Activated CD8-positive, alpha-beta memory T cell treated with anti-CD3 and anti-CD28 coated beads for 36 hours (primary cell): ENCODE results near the gene IFITM10. TPM values are rescaled to one million over a fixed set of nuclear protein-coding genes. Genes with fewer than 3 reads are reported as not detected.

Experiments used
- CTCF ChIA-PET: fragments of 350-600 bp; sonication (Branson Sonifier 250); formaldehyde crosslinking; loops from one replicate; lab custom pipeline; 2021; ENCODE audit warnings: antibody characterized with exemption; lab: Charles Lee
- POLR2A ChIA-PET: fragments of 350-600 bp; sonication (Branson Sonifier 250); formaldehyde crosslinking; loops from one replicate; lab custom pipeline; 2021; ENCODE audit warnings: antibody characterized with exemption; lab: Charles Lee
- total RNA-seq, 2 experiments: library from RNA; stranded (reverse); gene quantifications; one replicate each; pipeline ENCODE4 v1.2.3, GENCODE V29; 2021

IFITM10 gene
- 1 to 10 TPM in 1 of 2 experiments, under 1 TPM in 1; 0.61 to 1.2 TPM for total RNA-seq

DNA sequence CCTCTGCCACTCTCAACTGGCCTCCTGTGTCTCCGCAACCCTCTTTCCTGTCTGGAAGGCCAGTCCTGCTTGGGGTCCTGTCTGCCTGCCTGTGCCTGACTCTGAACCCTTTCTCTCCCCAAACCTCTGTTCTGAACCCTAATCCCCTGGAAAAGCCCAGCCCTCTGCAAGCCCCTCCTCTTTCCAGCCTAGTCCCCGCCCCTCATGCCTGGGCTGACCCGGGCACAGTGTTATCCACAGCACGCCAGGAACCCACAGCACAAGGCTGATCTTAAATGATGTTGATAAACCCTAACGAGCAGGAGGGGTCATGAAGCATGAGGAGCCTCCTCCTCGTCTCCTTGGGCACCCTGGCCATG lies at the start of gene IFITM10:
Gene IFITM10 (minus strand): TSS at position 115 of the 359 bp plus-strand sequence. CDS start 153 bp downstream, outside the sequence.
- POLR2A ChIA-PET, result interaction anchor here (0.6 kb wide), 1 partner anchor 20 kb away, joined by 3 read pairs; no protein-coding TSS in a partner anchor
- CTCF ChIA-PET, result no interaction called here

GRCh38 chr11:1797391-1798125 lies 47.2 kb upstream of the IFITM10 start:
- ChIA-PET POLR2A (no interaction called here), CTCF (interaction anchor here (1.1 kb wide), 1 partner anchor 104 kb away, joined by 3 read pairs; no protein-coding TSS in a partner anchor)

- ChIA-PET POLR2A (no interaction called here), CTCF (no interaction called here)
Observed at GRCh38 chr11:1796413-1797011, 46.1 kb upstream of the IFITM10 start.

DNA sequence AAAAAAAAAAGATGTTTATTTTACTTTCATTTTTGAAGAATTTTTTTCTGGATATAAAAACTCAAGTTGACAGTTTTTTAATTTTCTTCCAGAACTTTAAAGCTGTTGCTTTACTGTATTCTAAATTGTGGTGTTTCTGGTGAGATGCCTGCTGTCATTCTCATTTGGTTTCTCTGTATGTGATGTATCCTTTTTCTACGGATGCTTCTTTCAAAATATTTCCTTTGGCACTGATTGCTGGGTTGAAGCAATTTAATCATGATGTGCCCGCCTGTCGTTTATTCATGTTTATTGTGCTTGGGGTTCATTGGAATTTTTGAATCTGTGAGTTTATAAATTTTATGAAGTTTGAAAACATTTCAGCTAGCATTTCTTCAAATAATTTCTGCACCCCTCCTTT lies 42.7 kb upstream of the IFITM10 start:
- CTCF ChIA-PET, result interaction anchor here (0.7 to 0.9 kb wide), 5 partner anchors 40 to 172 kb away, joined by 3 to 5 read pairs (median 4); no protein-coding TSS in a partner anchor
- POLR2A ChIA-PET, result interaction anchor here (0.7 kb wide), 1 partner anchor 60 kb away, joined by 10 read pairs; no protein-coding TSS in a partner anchor

- ChIA-PET POLR2A (interaction anchor here (0.7 kb wide), 1 partner anchor 60 kb away, joined by 10 read pairs; no protein-coding TSS in a partner anchor), CTCF (interaction anchor here (0.7 kb wide), 1 partner anchor 146 kb away, joined by 5 read pairs; no protein-coding TSS in a partner anchor)
Observed at GRCh38 chr11:1792461-1792860, 42.1 kb upstream of the IFITM10 start.

DNA sequence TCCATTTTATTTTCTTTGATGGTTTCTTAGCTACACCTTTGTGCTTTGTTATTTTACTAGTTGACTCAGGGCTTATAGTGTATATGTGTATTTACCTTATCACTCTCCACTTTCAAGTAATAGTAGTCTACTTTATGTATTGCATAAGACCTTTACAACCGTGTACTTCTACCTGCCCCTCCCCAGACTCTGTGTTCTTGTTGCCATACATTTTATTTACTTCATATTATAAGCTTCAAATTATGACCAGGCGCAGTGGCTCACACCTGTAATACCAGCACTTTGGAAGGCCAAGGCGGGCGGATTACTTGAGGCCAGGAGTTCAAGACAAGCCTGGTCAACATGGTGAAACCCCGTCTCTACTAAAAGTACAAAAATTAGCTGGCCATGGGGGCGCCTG lies 41.5 kb upstream of the IFITM10 start:
- ChIA-PET CTCF (no interaction called here), POLR2A (no interaction called here)

- CTCF ChIA-PET, result no interaction called here
- POLR2A ChIA-PET, result no interaction called here
Observed at GRCh38 chr11:1786466-1786865, 36.1 kb upstream of the IFITM10 start.

DNA sequence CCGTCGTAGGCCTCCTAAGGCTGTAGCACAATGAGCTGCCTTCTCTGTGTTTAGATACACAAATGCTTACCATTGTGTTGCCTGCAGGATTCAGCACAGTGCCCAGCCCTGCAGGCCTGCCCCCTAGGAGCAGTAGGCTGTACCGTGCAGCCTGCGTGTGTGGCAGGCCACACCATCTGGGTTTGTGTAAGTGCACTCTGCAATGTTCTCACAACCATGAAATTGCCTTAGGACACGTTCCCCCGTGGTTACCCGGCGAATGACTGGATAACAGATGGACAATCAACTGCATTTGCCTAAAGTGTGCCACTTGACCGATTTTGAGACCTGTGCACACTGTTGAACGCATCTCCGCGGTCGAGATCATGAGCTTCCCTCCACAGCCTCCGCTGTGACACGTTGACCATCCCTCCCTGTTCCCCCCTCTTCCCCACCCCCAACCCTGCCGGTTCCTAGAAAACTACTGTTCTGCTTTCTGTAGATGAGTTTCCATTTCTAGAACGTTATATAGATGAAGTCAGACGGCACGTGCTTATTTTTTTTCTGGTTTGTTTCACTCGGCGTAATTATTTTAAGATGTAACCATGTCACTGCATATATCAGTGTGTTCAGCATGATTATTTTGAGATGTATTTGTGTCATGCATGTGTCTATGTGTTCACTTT lies 35.5 kb upstream of the IFITM10 start:
- CTCF ChIA-PET, result interaction anchor here (0.7 kb wide), 1 partner anchor 241 kb away, joined by 3 read pairs; no protein-coding TSS in a partner anchor
- POLR2A ChIA-PET, result no interaction called here

GRCh38 chr11:1784761-1785650 lies 34.6 kb upstream of the IFITM10 start:
- CTCF ChIA-PET, result interaction anchor here (0.6 to 2.7 kb wide), 3 partner anchors 92 to 593 kb away, joined by 3 to 11 read pairs (median 3); no protein-coding TSS in a partner anchor
- POLR2A ChIA-PET, result no interaction called here

DNA sequence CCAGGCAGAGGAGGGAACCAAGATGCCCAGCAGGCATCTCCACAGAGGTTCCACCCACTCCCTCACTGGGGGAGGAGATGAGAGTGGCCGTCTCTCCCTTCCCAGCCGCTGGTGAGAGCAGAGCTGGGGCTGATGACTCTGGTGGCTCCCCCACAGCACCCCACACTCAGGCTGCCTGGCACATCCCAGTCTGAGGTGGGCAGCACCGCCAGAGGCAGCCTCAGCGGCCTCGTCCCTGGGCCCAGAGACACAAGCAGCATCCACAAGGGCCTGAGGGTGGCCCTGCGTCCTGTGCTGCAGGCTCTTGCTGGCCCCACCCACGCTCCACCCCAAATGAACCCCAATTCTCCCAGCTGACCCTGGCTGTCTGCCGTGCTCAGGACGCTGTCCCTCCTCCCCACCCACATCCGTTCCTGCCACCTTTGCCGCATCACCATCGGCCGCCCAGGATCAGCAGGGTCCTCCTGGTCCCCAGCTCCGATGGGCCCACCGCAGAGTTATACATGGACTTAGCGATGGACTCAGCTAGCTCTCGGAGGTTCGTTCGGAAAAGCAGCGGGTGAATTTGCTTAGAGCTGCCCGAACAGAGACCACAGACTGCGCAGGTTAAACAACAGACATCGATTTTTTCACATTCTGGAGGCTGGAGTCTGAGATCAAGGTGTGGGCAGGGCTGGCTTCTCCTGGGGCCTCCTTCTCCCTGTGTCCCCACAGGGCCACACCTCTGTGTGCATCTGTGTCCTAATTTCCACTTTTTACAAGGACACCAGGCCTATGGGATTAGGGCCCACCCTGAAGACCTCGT lies 33.5 kb upstream of the IFITM10 start:
- CTCF ChIA-PET, result interaction anchor here (1.4 to 2.7 kb wide), 2 partner anchors 49 to 91 kb away, joined by 7 to 11 read pairs; no protein-coding TSS in a partner anchor

GRCh38 chr11:1782831-1783724 lies 32.7 kb upstream of the IFITM10 start:
- CTCF ChIA-PET, result interaction anchor here (1.4 to 2.7 kb wide), 2 partner anchors 50 to 90 kb away, joined by 7 to 11 read pairs; no protein-coding TSS in a partner anchor
- POLR2A ChIA-PET, result no interaction called here

More for the DNA sequence above, 33.5 kb upstream of the IFITM10 start:
- POLR2A ChIA-PET, result no interaction called here

DNA sequence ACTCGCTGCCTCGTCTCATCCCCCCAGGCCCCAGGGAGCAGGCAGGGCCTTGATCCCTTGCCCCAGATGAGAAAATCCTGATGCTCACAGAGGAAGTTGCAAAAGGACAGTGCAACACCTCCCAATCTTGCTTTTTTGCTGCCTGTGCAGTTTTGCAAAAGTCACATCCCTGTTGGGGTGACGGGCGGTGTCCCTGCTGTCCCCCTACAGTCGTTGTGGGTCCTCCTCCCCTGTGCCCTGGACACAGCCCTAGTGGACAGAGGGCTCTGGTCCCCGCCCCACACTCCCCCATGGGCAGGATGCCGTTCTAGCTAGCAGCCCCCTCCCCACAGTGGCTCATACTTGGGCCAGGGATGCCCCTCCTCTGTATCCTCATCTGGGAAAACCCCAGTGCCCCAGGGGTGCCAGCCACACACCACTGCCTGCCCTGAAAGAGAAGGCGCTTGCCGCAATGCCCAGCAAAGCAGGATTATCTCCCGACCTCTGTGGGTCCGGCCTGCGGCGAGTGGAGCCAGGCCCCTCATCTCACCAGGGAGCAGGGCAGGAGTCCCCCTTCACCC lies 31.7 kb upstream of the IFITM10 start:
- POLR2A ChIA-PET, result no interaction called here
- CTCF ChIA-PET, result interaction anchor here (2.7 kb wide), 1 partner anchor 89 kb away, joined by 11 read pairs; no protein-coding TSS in a partner anchor

DNA sequence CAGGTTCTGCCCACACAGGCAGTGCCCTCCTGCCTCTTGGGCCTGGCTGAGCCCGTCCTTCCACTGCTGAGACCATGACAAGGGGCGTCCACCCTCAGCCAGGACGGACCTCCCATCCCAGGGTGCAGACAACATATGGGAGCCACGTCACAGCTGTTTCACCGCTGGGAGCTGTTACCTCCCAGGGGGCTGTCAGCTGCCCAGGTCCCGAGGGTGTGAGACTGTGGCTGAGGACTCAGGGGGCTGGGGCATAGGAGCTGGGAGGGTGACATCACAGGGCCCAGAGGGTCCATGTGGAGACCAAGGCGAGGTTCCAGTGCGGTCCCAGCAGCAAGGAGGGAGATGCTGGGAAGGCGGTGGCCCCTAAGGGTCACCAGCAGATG lies 31.2 kb upstream of the IFITM10 start:
- CTCF ChIA-PET, result no interaction called here
- POLR2A ChIA-PET, result no interaction called here

- CTCF ChIA-PET, result no interaction called here
- POLR2A ChIA-PET, result no interaction called here
Observed at GRCh38 chr11:1780700-1781592, 30.6 kb upstream of the IFITM10 start.

GRCh38 chr11:1779806-1780699 lies 29.7 kb upstream of the IFITM10 start:
- ChIA-PET CTCF (no interaction called here), POLR2A (no interaction called here)
